HCT116 (cell line): ENCODE measurements around the gene ERC1. TPM values are rescaled to one million over a fixed set of nuclear protein-coding genes. Genes with fewer than 3 reads are reported as not detected.
A peak's percentile ranks its signal among the peaks of the same experiment; 100 is the strongest.

ENCODE experiments used
- ATAC-seq: fragments of 200-7000 bp; cut with Tn5 transposase; 2 replicates; pipeline ENCODE4 v1.9.1; 2020; ENCODE audit warnings: mild to moderate bottlenecking, moderate library complexity
- BruUV-seq: library from RNA; stranded (reverse); fragments of 400-500 nt; replicated peaks from 2 replicates; lab custom pipeline; 2021; lab: Mats Ljungman, UMichigan
- CTCF ChIA-PET: fragments of 300-600 bp; sonication (Branson Sonifier 250); formaldehyde crosslinking; loops from one replicate; lab custom pipeline; 2021; ENCODE audit warnings: antibody characterized with exemption; lab: Charles Lee
- POLR2A ChIA-PET: fragments of 300-600, 350-600 bp; sonication (Branson Sonifier 250); formaldehyde crosslinking; loops from one replicate; lab custom pipeline; 2021; ENCODE audit warnings: antibody characterized with exemption; lab: Charles Lee
- RAD21 ChIA-PET, 2 experiments: fragments of 300-600 bp; sonication (Branson Sonifier 250); formaldehyde crosslinking; loops; one replicate each; lab custom pipeline; 2023; ENCODE audit warnings: low total read pairs in 2 of 2; ENCODE audit not compliant: uncharacterized antibody in 2 of 2, unreplicated experiment in 2 of 2, low non-redundant PET in 1 of 2; lab: Charles Lee
- DNase-seq: peaks from one replicate; pipeline ENCODE4 v3.0.0-alpha.2; 2010; ENCODE audit warnings: low read depth, low spot score
- H2AFZ ChIP-seq: fragments of 200-600 bp; shearing (Covaris generic), sonication (generic); 2 replicates; pipeline ENCODE4 v1.6.1; 2017; ENCODE audit warnings: low read depth, mixed run types, mixed read lengths, antibody characterized with exemption, low read length; ENCODE audit not compliant: poor library complexity, severe bottlenecking
- H3K27ac ChIP-seq: 2 replicates; pipeline ENCODE4 v1.5.1; 2012; ENCODE audit warnings: low read depth, low read length
- H3K27me3 ChIP-seq: fragments of 200-600 bp; sonication (generic); 2 replicates; pipeline ENCODE4 v1.6.1; 2016; ENCODE audit warnings: mixed run types, low read length, mixed read lengths; ENCODE audit not compliant: insufficient read depth
- H3K36me3 ChIP-seq, 2 experiments: fragments of 200-500 bp in 1 of 2; fragments of 200-600 bp in 1 of 2; sonication (Bioruptor generic) in 1 of 2; sonication (generic) in 1 of 2; 2 replicates each; pipeline versions ENCODE4 v1.5.1 to v1.6.1; 2014 to 2016; ENCODE audit warnings: low read length in 2 of 2, inconsistent platforms in 1 of 2, mixed read lengths in 1 of 2, mixed run types in 1 of 2; ENCODE audit not compliant: insufficient read depth in 2 of 2, control insufficient read depth in 1 of 2
- H3K4me1 ChIP-seq, 2 experiments: fragments of 200-600 bp in 1 of 2; sonication (generic) in 1 of 2; 2 replicates each; pipeline versions ENCODE4 v1.5.1 to v1.6.1; 2012 to 2017; ENCODE audit warnings: low read length in 2 of 2, inconsistent platforms in 1 of 2, mild to moderate bottlenecking in 1 of 2, mixed read lengths in 1 of 2, mixed run types in 1 of 2, moderate library complexity in 1 of 2; ENCODE audit not compliant: insufficient read depth in 2 of 2, control insufficient read depth in 1 of 2
- H3K4me2 ChIP-seq: fragments of 200-600 bp; sonication (generic); 2 replicates; pipeline ENCODE4 v1.6.1; 2017; ENCODE audit warnings: mixed run types, low read length, mixed read lengths
- H3K4me3 ChIP-seq, 2 experiments: fragments of 200-600 bp in 1 of 2; sonication (generic) in 1 of 2; replicated peaks in 1 of 2; 2 replicates each; pipeline ENCODE4 v1.5.1; 2011 to 2016; ENCODE audit warnings: low read length in 2 of 2, control low read depth in 1 of 2, low read depth in 1 of 2, mild to moderate bottlenecking in 1 of 2, mixed read lengths in 1 of 2, mixed run types in 1 of 2
- H3K79me2 ChIP-seq: fragments of 200-600 bp; sonication (generic); 2 replicates; pipeline ENCODE4 v1.6.1; 2017; ENCODE audit warnings: mild to moderate bottlenecking, mixed run types, low read length, moderate library complexity, mixed read lengths; ENCODE audit not compliant: insufficient read depth
- H3K9ac ChIP-seq: fragments of 200-600 bp; sonication (generic); 2 replicates; pipeline ENCODE4 v1.6.1; 2016; ENCODE audit warnings: low read length, mixed read lengths
- H3K9me2 ChIP-seq: fragments of 200-600 bp; sonication (generic), shearing (Covaris generic); 2 replicates; pipeline ENCODE4 v1.6.1; 2017; ENCODE audit warnings: mixed run types, mild to moderate bottlenecking, moderate library complexity; ENCODE audit not compliant: insufficient read depth
- H3K9me3 ChIP-seq, 2 experiments: fragments of 200-500 bp in 1 of 2; fragments of 200-600 bp in 1 of 2; sonication (Bioruptor generic) in 1 of 2; sonication (generic) in 1 of 2; 2 replicates each; pipeline ENCODE4 v1.6.1; 2014 to 2017; ENCODE audit warnings: low read length in 2 of 2, mixed read lengths in 2 of 2, inconsistent platforms in 1 of 2, low read depth in 1 of 2, mild to moderate bottlenecking in 1 of 2, mixed run types in 1 of 2, moderate library complexity in 1 of 2; ENCODE audit not compliant: control insufficient read depth in 1 of 2, insufficient read depth in 1 of 2
- H4K20me1 ChIP-seq: fragments of 200-600 bp; sonication (generic), shearing (Covaris generic); 2 replicates; pipeline ENCODE4 v1.6.1; 2017; ENCODE audit warnings: mixed run types, mild to moderate bottlenecking, moderate library complexity; ENCODE audit not compliant: insufficient read depth
- CBX3 ChIP-seq: IDR thresholded peaks from 2 replicates; pipeline ENCODE4 v1.6.1; 2012; ENCODE audit warnings: low read depth
- RAD21 ChIP-seq: IDR thresholded peaks from 2 replicates; pipeline ENCODE4 v1.6.1; 2012; ENCODE audit warnings: low read depth, mild to moderate bottlenecking
- intact Hi-C: fragments of 100-400 bp; cut with micrococcal nuclease; formaldehyde crosslinking; loops from 2 replicates; pipeline ENCODE4 v1.10.0; 2022
- total RNA-seq: library from RNA; stranded (reverse); gene quantifications from one replicate; pipeline ENCODE4 v1.2.1, GENCODE V29; 2021; ENCODE audit not compliant: unreplicated experiment
- TF ChIP-seq, protein P1 (sequence below), 3 experiments: fragments of 200-600 bp in 1 of 3; sonication (generic) in 1 of 3; IDR thresholded peaks in 2 of 3; conservative IDR thresholded peaks in 1 of 3; 2 replicates each; pipeline ENCODE4 v1.5.1; 2012 to 2017; ENCODE audit warnings: low read depth in 2 of 3, low read length in 2 of 3, antibody characterized with exemption in 1 of 3, borderline replicate concordance in 1 of 3, control low read depth in 1 of 3, mild to moderate bottlenecking in 1 of 3, mixed read lengths in 1 of 3, mixed run types in 1 of 3, moderate library complexity in 1 of 3; ENCODE audit not compliant: insufficient read depth in 1 of 3
- TF ChIP-seq, protein P2 (sequence below): IDR thresholded peaks from 2 replicates; pipeline ENCODE4 v1.6.1; 2011; ENCODE audit warnings: mild to moderate bottlenecking, low read length, moderate library complexity; ENCODE audit not compliant: insufficient replicate concordance; ENCODE audit errors: extremely low read depth

Gene ERC1
- total RNA-seq, 1 experiment from 2014 or later = 41.9 TPM

DNA sequence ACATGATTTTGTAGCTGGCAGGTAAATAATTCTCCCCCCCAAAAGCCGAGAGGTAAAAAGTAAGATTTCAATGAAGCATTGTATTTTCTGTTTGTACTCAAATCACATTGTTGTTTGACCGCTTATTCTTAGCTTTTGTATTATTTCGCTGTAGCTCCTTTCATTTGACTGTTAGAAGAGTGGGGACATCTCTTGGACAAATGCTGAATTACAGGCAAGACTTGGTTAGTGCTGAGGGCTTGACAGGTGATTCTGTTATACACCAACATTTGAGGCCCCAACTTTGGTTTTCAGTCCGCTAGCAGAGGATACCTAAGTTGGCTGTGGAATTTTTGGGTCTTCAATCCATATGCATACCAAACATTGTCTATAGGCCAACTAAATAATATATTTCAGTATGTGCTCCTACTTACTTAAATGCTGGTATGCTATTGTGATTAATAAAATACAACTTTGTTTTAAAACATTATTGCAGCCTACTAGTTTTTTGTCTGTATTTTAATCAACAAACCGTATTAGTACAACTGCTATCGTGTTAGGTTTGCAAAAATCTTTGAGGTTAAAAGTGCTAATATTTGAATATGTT, 102.2 kb downstream of the ERC1 start:
- RAD21 ChIA-PET = interaction anchor here (0.6 to 1.4 kb wide), 3 partner anchors 144 to 522 kb away, joined by 3 to 8 read pairs (median 6); partner anchors contain the start of gene RAD52 (in 2 of the 2)
- CTCF ChIA-PET = interaction anchor here (0.6 to 2.3 kb wide), 29 partner anchors 9 to 524 kb away, joined by 3 to 23 read pairs (median 5); partner anchors contain the start of genes ERC1, RAD52 and WNK1
- TF ChIP-seq CBX3 (no peak), RAD21 (peak; percentile 73)
- TF ChIP-seq, protein P1, sequence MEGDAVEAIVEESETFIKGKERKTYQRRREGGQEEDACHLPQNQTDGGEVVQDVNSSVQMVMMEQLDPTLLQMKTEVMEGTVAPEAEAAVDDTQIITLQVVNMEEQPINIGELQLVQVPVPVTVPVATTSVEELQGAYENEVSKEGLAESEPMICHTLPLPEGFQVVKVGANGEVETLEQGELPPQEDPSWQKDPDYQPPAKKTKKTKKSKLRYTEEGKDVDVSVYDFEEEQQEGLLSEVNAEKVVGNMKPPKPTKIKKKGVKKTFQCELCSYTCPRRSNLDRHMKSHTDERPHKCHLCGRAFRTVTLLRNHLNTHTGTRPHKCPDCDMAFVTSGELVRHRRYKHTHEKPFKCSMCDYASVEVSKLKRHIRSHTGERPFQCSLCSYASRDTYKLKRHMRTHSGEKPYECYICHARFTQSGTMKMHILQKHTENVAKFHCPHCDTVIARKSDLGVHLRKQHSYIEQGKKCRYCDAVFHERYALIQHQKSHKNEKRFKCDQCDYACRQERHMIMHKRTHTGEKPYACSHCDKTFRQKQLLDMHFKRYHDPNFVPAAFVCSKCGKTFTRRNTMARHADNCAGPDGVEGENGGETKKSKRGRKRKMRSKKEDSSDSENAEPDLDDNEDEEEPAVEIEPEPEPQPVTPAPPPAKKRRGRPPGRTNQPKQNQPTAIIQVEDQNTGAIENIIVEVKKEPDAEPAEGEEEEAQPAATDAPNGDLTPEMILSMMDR (IDR thresholded peaks at IDR 0.05 in 2 of 3, conservative IDR thresholded peaks at IDR 0.05 in 1 of 3; ENCODE audit: borderline replicate concordance in 1 of 3, insufficient read depth in 1 of 3, low read depth in 2 of 3, low read length in 2 of 3) = peak; percentile 53 to 76 (median 74); a peak in 5 of 6 replicates
- TF ChIP-seq, protein P2, sequence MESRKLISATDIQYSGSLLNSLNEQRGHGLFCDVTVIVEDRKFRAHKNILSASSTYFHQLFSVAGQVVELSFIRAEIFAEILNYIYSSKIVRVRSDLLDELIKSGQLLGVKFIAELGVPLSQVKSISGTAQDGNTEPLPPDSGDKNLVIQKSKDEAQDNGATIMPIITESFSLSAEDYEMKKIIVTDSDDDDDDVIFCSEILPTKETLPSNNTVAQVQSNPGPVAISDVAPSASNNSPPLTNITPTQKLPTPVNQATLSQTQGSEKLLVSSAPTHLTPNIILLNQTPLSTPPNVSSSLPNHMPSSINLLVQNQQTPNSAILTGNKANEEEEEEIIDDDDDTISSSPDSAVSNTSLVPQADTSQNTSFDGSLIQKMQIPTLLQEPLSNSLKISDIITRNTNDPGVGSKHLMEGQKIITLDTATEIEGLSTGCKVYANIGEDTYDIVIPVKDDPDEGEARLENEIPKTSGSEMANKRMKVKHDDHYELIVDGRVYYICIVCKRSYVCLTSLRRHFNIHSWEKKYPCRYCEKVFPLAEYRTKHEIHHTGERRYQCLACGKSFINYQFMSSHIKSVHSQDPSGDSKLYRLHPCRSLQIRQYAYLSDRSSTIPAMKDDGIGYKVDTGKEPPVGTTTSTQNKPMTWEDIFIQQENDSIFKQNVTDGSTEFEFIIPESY = no peak
- DNase-seq (peak; percentile 53), ATAC-seq (peak; percentile 85)
- H3K27me3 ChIP-seq = no peaks in the 10 kb centered on the region
- intact Hi-C loops = loop anchor here (5.0 kb wide), 1 partner anchor 276 kb away; no protein-coding TSS in a partner anchor
- no peak overlapping the region for H3K4me3 ChIP-seq
- H3K4me1 ChIP-seq = no peaks in the 10 kb centered on the region
- peaks cover 4% of the 10 kb centered on the region; the same call in 1 of the 2 replicates for H4K20me1 ChIP-seq
- H3K9ac ChIP-seq = no peak overlapping the region
- H2AFZ ChIP-seq = no peak overlapping the region
- no peaks in the 10 kb centered on the region for H3K9me3 ChIP-seq
- no peak overlapping the region for H3K27ac ChIP-seq
- BruUV-seq = no TSS peak
- no peaks in the 10 kb centered on the region for H3K36me3 ChIP-seq
- peaks cover 43% of the 10 kb centered on the region for H3K79me2 ChIP-seq
- H3K9me2 ChIP-seq = no peaks in the 10 kb centered on the region
- no peak overlapping the region for H3K4me2 ChIP-seq
- POLR2A ChIA-PET = interaction anchor here (0.8 to 1.0 kb wide), 2 partner anchors 10 to 144 kb away, joined by 3 to 4 read pairs; partner anchors contain the start of gene RAD52
